ENCODE data around the gene RGS7. TPM values are rescaled to one million over a fixed set of nuclear protein-coding genes. Genes with fewer than 3 reads are reported as not detected.
A peak's percentile ranks its signal among the peaks of the same experiment; 100 is the strongest.
"Not testable (repeated sequence)": the region's sequence is repeated elsewhere in the genome, so short reads cannot be mapped to it uniquely, and the experiment has no call there.

The RGS7 gene
- total RNA-seq, 2 experiments from 2014 or later: not detected

GRCh38 chr1:240763095-240763494, 593.9 kb downstream of the RGS7 start:
- DNase-seq; H3K27ac Mint-ChIP-seq; H3K4me1 Mint-ChIP-seq; ATAC-seq; H3K4me3 Mint-ChIP-seq; H3K27me3 Mint-ChIP-seq; CTCF ChIA-PET; H3K36me3 Mint-ChIP-seq; H3K9me3 Mint-ChIP-seq (ENCODE audit: low read depth): not testable (repeated sequence)

GRCh38 chr1:240762471-240762987, 594.5 kb downstream of the RGS7 start:
- H3K27ac Mint-ChIP-seq; ATAC-seq; H3K4me3 Mint-ChIP-seq; H3K9me3 Mint-ChIP-seq (ENCODE audit: low read depth); H3K4me1 Mint-ChIP-seq; H3K36me3 Mint-ChIP-seq; H3K27me3 Mint-ChIP-seq; DNase-seq; CTCF ChIA-PET: not testable (repeated sequence)

GRCh38 chr1:240758777-240759176, 598.2 kb downstream of the RGS7 start:
- H3K27ac Mint-ChIP-seq; DNase-seq; ATAC-seq; H3K27me3 Mint-ChIP-seq; H3K36me3 Mint-ChIP-seq; H3K4me3 Mint-ChIP-seq; H3K9me3 Mint-ChIP-seq (ENCODE audit: low read depth); H3K4me1 Mint-ChIP-seq; CTCF ChIA-PET: not testable (repeated sequence)

GRCh38 chr1:240758296-240758695, 598.7 kb downstream of the RGS7 start:
- no peak for ATAC-seq
- Mint-ChIP-seq H3K36me3 (no peaks in the 10 kb centered on the region), H3K4me3 (no peak overlapping the region), H3K27ac (no peak overlapping the region), H3K27me3 (no peaks in the 10 kb centered on the region), H3K9me3 (ENCODE audit: low read depth) (peaks cover 2% of the 10 kb centered on the region), H3K4me1 (no peaks in the 10 kb centered on the region)
- CTCF ChIA-PET: no interaction called here
- DNase-seq: no peak

GRCh38 chr1:240747907-240748306, 609.1 kb downstream of the RGS7 start:
- Mint-ChIP-seq H3K9me3 (ENCODE audit: low read depth) (peaks cover 2% of the 10 kb centered on the region), H3K36me3 (no peaks in the 10 kb centered on the region), H3K4me1 (no peaks in the 10 kb centered on the region), H3K4me3 (no peak overlapping the region), H3K27ac (no peak overlapping the region), H3K27me3 (no peaks in the 10 kb centered on the region)
- DNase-seq: no peak
- no peak for ATAC-seq
- CTCF ChIA-PET: no interaction called here

GRCh38 chr1:240743705-240744104, 613.3 kb downstream of the RGS7 start:
- Mint-ChIP-seq H3K27ac (no peak overlapping the region), H3K27me3 (no peaks in the 10 kb centered on the region)

GRCh38 chr1:240739754-240740153, 617.3 kb downstream of the RGS7 start:
- DNase-seq (no peak), ATAC-seq (no peak)
- Mint-ChIP-seq H3K9me3 (ENCODE audit: low read depth) (no peaks in the 10 kb centered on the region), H3K36me3 (no peaks in the 10 kb centered on the region), H3K27me3 (no peaks in the 10 kb centered on the region), H3K4me1 (no peaks in the 10 kb centered on the region), H3K4me3 (no peak overlapping the region), H3K27ac (no peak overlapping the region)
- CTCF ChIA-PET: no interaction called here

More at GRCh38 chr1:240743705-240744104, 613.3 kb downstream of the RGS7 start:
- Mint-ChIP-seq H3K9me3 (ENCODE audit: low read depth) (no peaks in the 10 kb centered on the region), H3K36me3 (no peaks in the 10 kb centered on the region), H3K4me3 (no peak overlapping the region), H3K4me1 (no peaks in the 10 kb centered on the region)
- DNase-seq (no peak), ATAC-seq (no peak)
- CTCF ChIA-PET: no interaction called here

- DNase-seq (no peak), ATAC-seq (no peak)
- Mint-ChIP-seq H3K4me3 (no peak overlapping the region), H3K4me1 (no peaks in the 10 kb centered on the region), H3K27me3 (no peaks in the 10 kb centered on the region), H3K27ac (no peak overlapping the region), H3K36me3 (no peaks in the 10 kb centered on the region), H3K9me3 (ENCODE audit: low read depth) (no peaks in the 10 kb centered on the region)
- CTCF ChIA-PET: no interaction called here
Measured at GRCh38 chr1:240739139-240739538, 617.9 kb downstream of the RGS7 start.

- H3K36me3 Mint-ChIP-seq: no peaks in the 10 kb centered on the region
- no peaks in the 10 kb centered on the region for H3K27me3 Mint-ChIP-seq
- no peak for ATAC-seq
- no peak overlapping the region for H3K27ac Mint-ChIP-seq
- H3K4me1 Mint-ChIP-seq: no peaks in the 10 kb centered on the region
- no peaks in the 10 kb centered on the region for H3K9me3 Mint-ChIP-seq (ENCODE audit: low read depth)
- DNase-seq: no peak
- CTCF ChIA-PET: no interaction called here
- no peak overlapping the region for H3K4me3 Mint-ChIP-seq
Measured at GRCh38 chr1:240737766-240738265, 619.2 kb downstream of the RGS7 start.

GRCh38 chr1:240737298-240737697, 619.7 kb downstream of the RGS7 start:
- no peak overlapping the region for H3K27ac Mint-ChIP-seq

GRCh38 chr1:240734705-240735104, 622.3 kb downstream of the RGS7 start:
- not testable (repeated sequence) for DNase-seq

More at GRCh38 chr1:240737298-240737697, 619.7 kb downstream of the RGS7 start:
- Mint-ChIP-seq H3K4me1 (no peaks in the 10 kb centered on the region), H3K36me3 (no peaks in the 10 kb centered on the region), H3K9me3 (ENCODE audit: low read depth) (no peaks in the 10 kb centered on the region), H3K27me3 (no peaks in the 10 kb centered on the region), H3K4me3 (no peak overlapping the region)
- no peak for DNase-seq
- CTCF ChIA-PET: no interaction called here
- no peak for ATAC-seq

GRCh38 chr1:240734001-240734400, 623.0 kb downstream of the RGS7 start:
- Mint-ChIP-seq H3K27ac (no peak overlapping the region), H3K27me3 (no peaks in the 10 kb centered on the region), H3K9me3 (ENCODE audit: low read depth) (no peaks in the 10 kb centered on the region), H3K4me3 (no peak overlapping the region), H3K4me1 (no peaks in the 10 kb centered on the region), H3K36me3 (no peaks in the 10 kb centered on the region)
- CTCF ChIA-PET: no interaction called here
- ATAC-seq (no peak), DNase-seq (no peak)

More at GRCh38 chr1:240734705-240735104, 622.3 kb downstream of the RGS7 start:
- ATAC-seq; H3K27me3 Mint-ChIP-seq; H3K27ac Mint-ChIP-seq; H3K4me3 Mint-ChIP-seq; CTCF ChIA-PET; H3K4me1 Mint-ChIP-seq; H3K9me3 Mint-ChIP-seq (ENCODE audit: low read depth); H3K36me3 Mint-ChIP-seq: not testable (repeated sequence)

GRCh38 chr1:240732390-240732789, 624.6 kb downstream of the RGS7 start:
- H3K9me3 Mint-ChIP-seq (ENCODE audit: low read depth): no peaks in the 10 kb centered on the region
- peak; percentile 16 for ATAC-seq

More at GRCh38 chr1:240732390-240732789, 624.6 kb downstream of the RGS7 start:
- no peaks in the 10 kb centered on the region for H3K27me3 Mint-ChIP-seq
- H3K36me3 Mint-ChIP-seq: no peaks in the 10 kb centered on the region
- DNase-seq: no peak
- CTCF ChIA-PET: interaction anchor here (0.6 to 1.4 kb wide), 2 partner anchors 67 to 156 kb away, joined by 3 read pairs; no protein-coding TSS in a partner anchor
- no peaks in the 10 kb centered on the region for H3K4me1 Mint-ChIP-seq
- no peak overlapping the region for H3K27ac Mint-ChIP-seq
- H3K4me3 Mint-ChIP-seq: no peak overlapping the region

All from activated CD8-positive, alpha-beta memory T cell treated with anti-CD3 and anti-CD28 coated beads, Interleukin-2, amount 10 ng/mL, durations not matched to agents 7 days and 5 days (primary cell).